T47D (cell line): ENCODE results near the gene PRKCZ.

ENCODE experiments used
- DNase-seq, 2 experiments: peaks; one replicate each; pipeline versions ENCODE4 v3.0.0 to v3.0.0-alpha.2; 2011 to 2012; ENCODE audit warnings: low read depth in 1 of 2, low spot score in 1 of 2
- JUND ChIP-seq: IDR thresholded peaks from 2 replicates; pipeline ENCODE4 v1.6.1; 2012; ENCODE audit warnings: low read depth
- in situ Hi-C: cut with HindIII; loops from 2 replicates; pipeline ENCODE4 v1.10.0; 2016; ENCODE audit warnings: low sequenced_read_pairs, low pct_unique_long_range_greater_than_20kb

PRKCZ gene

DNA sequence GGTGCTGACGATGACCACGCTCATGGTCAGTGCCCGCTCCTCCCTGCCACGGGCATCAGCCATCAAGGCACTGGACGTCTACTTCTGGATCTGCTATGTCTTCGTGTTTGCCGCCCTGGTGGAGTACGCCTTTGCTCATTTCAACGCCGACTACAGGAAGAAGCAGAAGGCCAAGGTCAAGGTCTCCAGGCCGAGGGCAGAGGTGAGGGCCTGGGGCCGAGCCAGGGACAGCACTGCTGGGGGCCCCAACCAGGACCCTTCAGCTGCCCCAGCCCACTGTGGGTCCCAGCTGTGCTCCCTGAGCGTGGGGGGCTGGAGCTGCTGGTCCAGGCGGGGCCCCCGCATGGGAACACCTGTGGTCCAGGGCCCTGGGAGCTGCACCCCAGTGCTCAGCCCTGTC, 20.6 kb upstream of the PRKCZ start:
- in situ Hi-C loops, result no loop called here
- no peak for DNase-seq
- no peak for TF ChIP-seq JUND

DNA sequence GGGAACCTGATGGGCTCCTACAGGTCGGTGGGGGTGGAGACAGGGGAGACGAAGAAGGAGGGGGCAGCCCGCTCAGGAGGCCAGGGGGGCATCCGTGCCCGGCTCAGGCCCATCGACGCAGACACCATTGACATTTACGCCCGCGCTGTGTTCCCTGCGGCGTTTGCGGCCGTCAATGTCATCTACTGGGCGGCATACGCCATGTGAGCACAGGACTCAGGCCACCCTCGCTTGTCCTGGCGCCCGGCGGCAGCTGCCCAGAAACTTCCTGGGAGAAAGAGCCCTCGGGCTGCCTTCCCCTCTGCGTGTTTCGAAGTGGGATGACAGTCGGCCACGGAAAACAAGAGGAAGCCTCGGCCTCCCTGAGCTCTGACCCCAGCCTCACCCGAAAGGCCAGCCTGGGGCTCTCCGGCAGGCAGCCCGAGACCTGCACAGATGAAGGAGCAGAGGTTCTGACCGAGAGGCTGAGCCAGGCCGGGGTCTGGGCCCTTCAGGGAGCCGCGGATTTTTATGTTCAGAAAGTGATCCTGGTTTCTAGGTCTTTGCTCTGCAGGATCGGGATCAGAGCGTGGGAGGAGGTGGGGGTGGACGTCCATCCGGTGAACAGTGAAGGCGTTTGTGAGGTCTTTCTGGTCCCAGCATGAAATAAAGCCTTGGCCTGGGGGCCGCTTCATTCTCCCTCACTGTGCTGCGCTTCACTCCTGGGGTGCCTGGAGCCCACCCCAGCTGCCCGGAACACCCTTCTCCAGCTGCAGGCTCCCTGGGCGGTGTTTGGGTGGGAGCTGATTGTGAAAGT, 19.9 kb upstream of the PRKCZ start:
- in situ Hi-C loops, result no loop called here
- TF ChIP-seq JUND, result no peak

DNA sequence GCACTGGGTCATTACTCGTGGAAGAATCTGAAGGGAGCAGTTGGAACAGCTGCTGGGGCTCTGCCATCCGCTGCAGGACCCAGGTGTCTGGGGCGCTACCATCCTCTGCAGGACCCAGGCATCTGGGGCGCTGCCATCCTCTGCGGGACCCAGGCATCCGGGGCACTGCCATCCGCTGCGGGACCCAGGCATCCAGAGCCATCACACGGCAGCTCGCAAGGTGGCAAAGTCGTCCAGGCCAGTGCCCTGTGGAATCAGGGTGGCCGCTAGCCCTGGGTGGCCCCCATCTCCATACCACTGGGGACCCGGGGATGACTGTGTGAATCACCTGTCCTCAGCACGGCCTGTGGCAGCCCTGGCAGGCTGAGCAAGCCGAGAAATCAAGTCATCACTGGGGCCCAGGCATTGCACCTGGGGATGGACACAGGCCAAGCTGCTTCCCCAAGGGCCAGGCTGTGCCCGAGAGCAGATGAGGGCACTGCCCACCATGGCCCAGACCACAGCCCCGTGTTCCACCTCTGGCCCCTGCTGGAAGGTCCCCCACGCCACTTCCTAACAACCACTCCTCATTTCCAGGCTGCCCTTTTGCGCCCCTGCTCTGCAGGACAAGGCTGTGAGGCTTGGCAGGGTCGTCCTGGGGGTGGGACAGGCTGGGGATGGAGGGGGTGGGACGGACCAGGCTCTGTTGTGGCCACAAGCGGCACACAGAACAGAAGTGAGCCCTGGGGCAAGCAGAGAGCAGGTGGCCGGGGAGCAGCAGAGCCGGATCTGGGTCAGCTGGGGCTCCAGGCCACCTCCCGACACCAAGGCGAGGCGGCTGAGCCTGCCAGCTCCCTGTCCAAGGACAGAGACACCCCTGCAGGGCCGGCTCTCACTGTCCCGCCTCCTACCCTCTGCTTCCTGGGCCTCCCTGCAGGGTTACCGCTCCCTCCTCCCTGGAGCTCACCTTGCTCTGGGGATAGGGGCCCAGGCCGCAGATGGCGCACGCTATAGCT, 18.4 kb upstream of the PRKCZ start:
- in situ Hi-C loops, result no loop called here
- no peak for TF ChIP-seq JUND
- peak; percentile 16 to 44 for DNase-seq

More for the DNA sequence above, 19.9 kb upstream of the PRKCZ start:
- no peak for DNase-seq

DNA sequence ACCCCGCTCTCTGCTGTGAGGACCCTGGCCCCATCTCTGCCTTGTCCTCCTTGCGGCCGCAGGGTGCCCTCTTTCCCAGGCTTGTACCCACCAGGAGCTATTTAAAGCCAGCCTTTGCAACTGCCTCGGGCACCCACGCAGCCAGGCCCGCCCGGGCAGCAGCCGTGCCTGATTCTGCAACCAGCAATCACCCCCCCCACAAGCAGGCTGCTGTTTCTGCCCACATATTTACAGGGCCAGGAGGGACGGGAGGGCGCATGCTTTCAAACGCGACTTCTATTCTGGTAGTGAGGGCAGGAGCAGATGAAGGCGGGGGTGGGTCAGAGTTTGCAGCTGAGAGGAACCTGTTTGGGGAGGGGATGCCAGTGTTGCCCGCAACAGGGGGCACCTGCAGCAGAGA, 17.5 kb upstream of the PRKCZ start:
- no peak for TF ChIP-seq JUND
- in situ Hi-C loops, result no loop called here
- DNase-seq, result no peak

DNA sequence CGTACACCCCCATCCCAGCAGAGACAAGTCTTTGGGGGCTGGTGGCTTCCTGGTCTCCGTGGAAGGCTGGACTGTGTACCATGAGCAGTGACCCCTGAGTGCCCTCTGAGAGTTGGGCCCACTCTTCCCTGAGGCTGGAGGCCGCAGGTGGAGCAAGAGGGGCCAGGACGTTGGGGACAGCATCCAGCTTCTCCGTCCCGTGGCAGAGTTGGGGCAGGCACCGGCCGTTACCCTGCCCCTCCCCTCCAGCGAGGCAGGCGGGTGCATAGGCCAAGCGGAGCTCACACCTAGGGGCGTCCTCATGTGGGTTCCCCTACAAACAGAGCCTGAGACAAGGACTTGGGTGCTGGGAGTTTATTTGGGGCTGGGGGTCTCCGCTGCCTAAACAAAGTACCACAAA, 17.0 kb upstream of the PRKCZ start:
- in situ Hi-C loops, result no loop called here
- no peak for TF ChIP-seq JUND
- no peak for DNase-seq

DNA sequence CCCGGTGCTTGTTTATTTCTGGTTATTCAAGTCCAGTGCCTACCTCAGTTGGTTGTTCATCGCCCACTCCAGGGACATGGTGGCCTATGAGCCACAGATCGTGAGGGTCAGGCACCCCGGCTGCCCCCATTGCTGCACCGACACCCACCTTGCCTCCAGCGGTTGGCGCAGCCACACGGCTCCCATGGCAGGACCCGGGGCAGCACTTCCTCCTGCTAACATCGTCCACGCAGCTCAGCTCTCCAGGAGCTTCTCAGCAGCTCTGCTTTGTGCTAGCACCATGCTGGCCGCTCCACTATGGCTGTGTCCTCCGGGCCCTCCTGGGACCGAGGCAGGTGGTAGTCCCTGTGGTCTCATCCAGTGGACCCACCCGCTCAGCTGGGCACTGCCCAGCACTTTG, 13.9 kb upstream of the PRKCZ start:
- no peak for TF ChIP-seq JUND
- DNase-seq, result no peak
- in situ Hi-C loops, result no loop called here

DNA sequence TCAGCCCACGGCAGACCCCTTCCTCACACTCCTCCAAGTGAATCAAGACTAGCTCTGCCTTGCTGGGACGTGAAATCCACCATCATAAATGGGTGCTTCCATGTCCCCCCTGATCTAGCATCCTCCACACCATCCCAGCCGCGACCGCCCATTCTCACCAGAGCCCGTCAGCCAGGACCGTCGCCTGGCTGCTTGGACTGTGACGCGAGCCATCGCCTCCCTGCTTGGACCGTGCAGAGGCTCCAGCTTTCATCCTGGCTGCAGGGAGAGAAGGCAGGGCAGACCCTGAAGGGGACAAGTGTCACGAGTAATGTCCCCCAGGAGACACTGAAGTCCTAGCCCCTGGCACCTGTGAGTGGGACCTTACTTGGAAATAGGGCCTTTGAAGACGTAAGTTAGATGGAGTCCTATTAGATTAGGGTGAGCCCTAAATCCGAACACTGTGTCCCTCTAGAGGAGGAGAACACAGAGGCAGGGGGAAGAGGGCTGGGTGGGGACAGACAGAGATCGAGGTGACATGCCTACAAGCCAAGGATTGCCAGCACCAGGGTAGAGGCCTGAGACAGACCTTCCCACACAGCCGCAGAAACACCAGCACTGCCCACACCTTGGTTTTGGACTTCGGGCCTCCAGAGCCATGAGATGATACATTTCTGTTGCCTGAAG, 12.8 kb upstream of the PRKCZ start:
- in situ Hi-C loops, result no loop called here
- no peak for TF ChIP-seq JUND
- DNase-seq, result no peak

DNA sequence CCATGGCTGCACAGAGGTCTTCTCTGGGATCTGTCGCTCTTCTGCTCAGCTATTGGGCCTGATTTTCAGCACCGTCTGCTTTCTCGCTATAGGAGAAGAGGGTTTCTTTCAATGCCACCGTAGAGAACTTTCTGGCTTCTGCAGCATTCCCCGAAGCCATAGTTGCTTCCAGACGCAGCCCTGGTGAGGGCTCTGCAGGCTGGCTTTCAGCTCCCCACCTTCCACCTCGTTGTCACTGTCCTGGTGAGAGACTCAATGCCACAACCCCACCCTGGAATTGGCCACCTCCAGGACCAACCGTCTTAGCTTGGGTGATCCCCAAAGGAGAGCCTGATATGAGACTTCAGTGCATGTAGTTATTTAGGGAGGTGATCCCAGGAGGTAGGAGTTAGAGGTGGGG, 12.0 kb upstream of the PRKCZ start:
- no peak for DNase-seq
- no peak for TF ChIP-seq JUND
- in situ Hi-C loops, result no loop called here

DNA sequence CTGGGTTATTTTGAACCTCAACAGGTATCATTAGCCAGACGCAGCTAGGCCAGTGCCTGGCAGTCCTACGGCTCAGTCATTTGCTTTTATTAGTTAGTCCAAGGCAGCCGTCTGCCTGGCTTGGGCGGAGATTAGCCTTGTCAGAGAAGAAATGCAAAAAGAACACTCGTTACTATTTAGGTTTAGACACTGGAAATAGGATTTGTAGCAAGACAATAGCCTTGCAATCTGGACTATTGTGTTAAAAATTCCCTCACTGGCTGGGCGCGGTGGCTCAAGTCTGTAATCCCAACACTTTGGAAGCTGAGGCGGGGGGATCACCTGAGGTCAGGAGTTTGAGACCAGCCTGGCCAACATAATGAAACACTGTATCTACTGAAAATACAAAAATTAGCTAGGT, 11.0 kb upstream of the PRKCZ start:
- TF ChIP-seq JUND, result no peak
- in situ Hi-C loops, result no loop called here
- DNase-seq, result no peak

DNA sequence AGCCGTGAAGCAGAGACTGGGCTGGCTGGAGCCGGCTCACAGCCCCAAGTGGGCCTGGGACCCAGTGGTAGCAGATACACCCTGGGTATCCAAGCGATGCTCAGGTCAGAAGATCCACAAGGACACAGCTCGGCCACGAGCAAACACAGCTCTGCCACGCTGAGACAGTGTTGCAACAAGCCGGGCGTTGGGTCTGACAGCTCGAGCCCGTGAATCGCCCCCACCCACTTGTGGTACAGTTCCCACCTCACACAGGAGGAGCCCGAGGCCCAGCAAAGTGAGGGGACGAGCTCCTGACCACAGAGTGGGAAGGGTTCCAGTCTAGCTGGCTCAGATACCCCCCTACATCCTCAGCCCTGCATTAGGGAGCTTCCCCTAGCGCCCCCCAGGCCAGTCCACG, 8.9 kb upstream of the PRKCZ start:
- DNase-seq, result no peak
- in situ Hi-C loops, result no loop called here
- no peak for TF ChIP-seq JUND

DNA sequence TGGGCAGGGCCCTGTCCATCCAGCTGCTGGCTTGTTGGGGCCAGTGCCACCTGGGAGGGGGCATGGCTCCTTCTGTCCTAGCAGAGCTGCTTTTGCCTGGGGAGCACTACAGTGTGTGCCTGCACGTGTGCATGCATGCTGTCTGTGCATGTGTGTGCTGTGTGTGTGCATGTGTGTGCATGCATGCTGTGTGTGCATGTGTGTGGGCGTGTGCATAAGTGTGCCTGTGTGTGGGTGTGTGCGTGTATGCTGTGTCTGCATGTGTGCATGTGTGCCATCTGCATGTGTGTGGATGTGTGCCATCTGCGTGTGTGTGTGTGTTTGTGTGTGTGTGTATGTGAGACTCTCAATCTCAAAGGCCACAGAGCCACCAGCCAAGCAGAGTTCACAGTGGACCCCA, 8.3 kb upstream of the PRKCZ start:
- in situ Hi-C loops, result no loop called here
- TF ChIP-seq JUND, result no peak
- DNase-seq, result no peak

DNA sequence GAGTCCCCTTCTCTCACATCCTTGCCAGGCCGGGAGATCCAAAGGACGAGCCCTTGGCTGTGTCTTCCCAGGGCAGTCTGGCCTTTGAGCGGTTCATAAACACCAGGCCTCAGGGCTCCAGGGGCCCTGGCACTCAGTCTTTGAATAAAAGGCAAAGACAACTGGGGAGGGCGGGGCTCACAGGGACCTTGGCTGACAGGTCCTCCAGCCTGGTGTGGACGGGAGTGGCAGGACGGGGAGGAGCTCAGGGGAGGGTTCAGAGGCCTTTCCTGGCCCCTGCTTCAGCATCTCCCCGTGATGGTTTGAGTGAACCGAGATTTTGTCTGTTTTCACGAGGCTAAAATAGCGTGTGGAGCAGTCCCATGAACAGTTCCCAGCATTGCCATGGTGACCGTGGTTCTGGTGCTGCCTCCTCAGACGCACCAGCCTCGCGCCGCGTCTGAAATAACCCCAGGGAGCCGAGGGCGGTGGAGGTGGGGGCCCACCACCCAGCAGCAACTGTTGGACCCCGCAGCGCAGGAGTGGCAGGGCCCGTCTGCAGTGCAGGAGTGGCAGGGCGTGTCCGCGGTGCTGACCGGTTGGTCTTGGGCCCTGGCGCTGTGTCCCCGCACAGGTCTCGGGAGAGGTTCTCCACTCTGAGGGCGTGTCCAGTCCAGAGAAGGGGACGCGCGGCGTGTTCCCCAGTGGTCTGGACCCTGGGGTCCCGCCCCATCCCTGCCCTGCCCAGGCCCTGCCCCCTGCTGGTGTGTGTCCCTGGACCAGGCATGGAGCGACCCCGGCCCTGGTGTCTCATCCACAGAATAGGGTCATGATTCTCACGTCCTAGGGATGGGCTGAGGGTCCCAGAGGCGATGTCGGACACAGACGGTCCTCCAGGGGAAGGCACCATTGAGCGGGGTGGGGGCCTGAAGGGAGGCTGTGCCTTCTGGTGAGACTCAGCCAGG, 7.1 kb upstream of the PRKCZ start:
- peak in 1 of 2 experiments; percentile 64 for DNase-seq
- no peak for TF ChIP-seq JUND
- in situ Hi-C loops, result no loop called here
